ENCODE data around the gene ZC3H12C.

- TF ChIP-seq CTCF (IDR thresholded peaks at IDR 0.05): no peak
- TF ChIP-seq POLR2A (IDR thresholded peaks at IDR 0.05): no peak
- TF ChIP-seq EP300 (IDR thresholded peaks at IDR 0.05): no peak
Observed at GRCh38 chr11:110162216-110162615, 69.0 kb downstream of the ZC3H12C start.

All from ovary (tissue), 3 donors.